CD8-positive, alpha-beta memory T cell (primary cell): ENCODE measurements around the gene HMSD. TPM values are rescaled to one million over a fixed set of nuclear protein-coding genes. Genes with fewer than 3 reads are reported as not detected.

Experiments used
- CTCF ChIA-PET: fragments of 350-600 bp; sonication (Branson Sonifier 250); formaldehyde crosslinking; loops from one replicate; lab custom pipeline; 2021; ENCODE audit warnings: antibody characterized with exemption; lab: Charles Lee
- POLR2A ChIA-PET: fragments of 350-600 bp; sonication (Branson Sonifier 250); formaldehyde crosslinking; loops from one replicate; lab custom pipeline; 2021; ENCODE audit warnings: antibody characterized with exemption; lab: Charles Lee
- DNase-seq, 5 donors: peaks; one replicate each; pipeline versions ENCODE4 v3.0.0 to v3.0.0-alpha.2; 2020 to 2022; ENCODE audit warnings: mixed read lengths in 1 of 5
- H3K27ac ChIP-seq: one replicate; pipeline ENCODE4 v1.7.0; 2013; ENCODE audit warnings: low read depth, mild to moderate bottlenecking, low read length, moderate library complexity
- H3K27me3 ChIP-seq: 2 replicates; pipeline ENCODE4 v1.7.0; 2013; ENCODE audit warnings: low read length, mild to moderate bottlenecking; ENCODE audit not compliant: insufficient read depth, poor library complexity, severe bottlenecking
- H3K36me3 ChIP-seq: 2 replicates; pipeline ENCODE4 v1.7.0; 2013; ENCODE audit warnings: mild to moderate bottlenecking, low read length, moderate library complexity; ENCODE audit not compliant: insufficient read depth
- H3K4me1 ChIP-seq: 2 replicates; pipeline ENCODE4 v1.7.0; 2013; ENCODE audit warnings: mild to moderate bottlenecking, low read length, moderate library complexity; ENCODE audit not compliant: insufficient read depth
- H3K4me3 ChIP-seq: 2 replicates; pipeline ENCODE4 v1.7.0; 2013; ENCODE audit warnings: mild to moderate bottlenecking, low read length
- H3K9me3 ChIP-seq: 2 replicates; pipeline ENCODE4 v1.7.0; 2013; ENCODE audit warnings: mild to moderate bottlenecking, low read length
- H3K27ac Mint-ChIP-seq, 8 donors: one replicate each; pipeline ENCODE4 v1.8.0; 2020 to 2021; ENCODE audit warnings: mixed read lengths in 8 of 8, mild to moderate bottlenecking in 6 of 8, inconsistent platforms in 3 of 8, moderate library complexity in 3 of 8
- H3K27me3 Mint-ChIP-seq, 2 donors: one replicate each; pipeline ENCODE4 v1.8.0; 2020 to 2021; ENCODE audit warnings: mixed read lengths in 2 of 2, mild to moderate bottlenecking in 1 of 2, moderate library complexity in 1 of 2
- H3K36me3 Mint-ChIP-seq, 3 donors: one replicate each; pipeline ENCODE4 v1.8.0; 2020 to 2021; ENCODE audit warnings: mixed read lengths in 3 of 3, inconsistent platforms in 1 of 3, mild to moderate bottlenecking in 1 of 3
- H3K4me1 Mint-ChIP-seq, 3 donors: one replicate each; pipeline ENCODE4 v1.8.0; 2020 to 2021; ENCODE audit warnings: mixed read lengths in 3 of 3, inconsistent platforms in 1 of 3, mild to moderate bottlenecking in 1 of 3
- H3K4me3 Mint-ChIP-seq, 7 donors: one replicate each; pipeline ENCODE4 v1.8.0; 2020 to 2021; ENCODE audit warnings: mixed read lengths in 7 of 7, mild to moderate bottlenecking in 6 of 7, moderate library complexity in 4 of 7, inconsistent platforms in 2 of 7
- H3K9me3 Mint-ChIP-seq, 5 donors: one replicate each; pipeline ENCODE4 v1.8.0; 2020 to 2022; ENCODE audit warnings: mixed read lengths in 5 of 5, mild to moderate bottlenecking in 3 of 5, moderate library complexity in 2 of 5, inconsistent platforms in 1 of 5
- polyA plus RNA-seq: library from polyadenylated mRNA; unstranded; fragments of 300-500 nt; fragmentation: Illumina TruSeq; gene quantifications from one replicate; pipeline ENCODE4 v1.2.3, GENCODE V29; 2021
- total RNA-seq, 2 experiments: library from RNA; stranded (reverse); gene quantifications; one replicate each; pipeline ENCODE4 v1.2.3, GENCODE V29; 2021

Gene HMSD
- total and polyA plus RNA-seq, 3 experiments from 2014 or later, result 9.8 to 11.4 TPM; not detected in 1

GRCh38 chr18:63982361-63982760 lies 33.3 kb downstream of the HMSD start:
- Mint-ChIP-seq H3K36me3 (peaks cover 15 to 72% (median 30%) of the 10 kb centered on the region in 3 donors), H3K4me1 (peaks cover 6 to 11% (median 11%) of the 10 kb centered on the region in 3 donors), H3K27me3 (no peaks in the 10 kb centered on the region), H3K27ac (peak overlapping the region in 1 of 8 donors; percentile 16), H3K9me3 (no peaks in the 10 kb centered on the region), H3K4me3 (no peak overlapping the region)
- no peaks in the 10 kb centered on the region for H3K27me3 ChIP-seq
- CTCF ChIA-PET, result no interaction called here
- H3K9me3 ChIP-seq, result no peaks in the 10 kb centered on the region
- POLR2A ChIA-PET, result no interaction called here
- H3K36me3 ChIP-seq, result peaks cover 8% of the 10 kb centered on the region
- DNase-seq, result no peak
- H3K4me1 ChIP-seq, result no peaks in the 10 kb centered on the region
- H3K27ac ChIP-seq, result no peak overlapping the region
- no peak overlapping the region for H3K4me3 ChIP-seq

GRCh38 chr18:63986885-63987284 lies 37.8 kb downstream of the HMSD start:
- H3K36me3 Mint-ChIP-seq, result peaks cover 10 to 65% (median 36%) of the 10 kb centered on the region in 3 donors
- no peaks in the 10 kb centered on the region for H3K27me3 Mint-ChIP-seq
- H3K36me3 ChIP-seq, result peaks cover 3% of the 10 kb centered on the region

DNA sequence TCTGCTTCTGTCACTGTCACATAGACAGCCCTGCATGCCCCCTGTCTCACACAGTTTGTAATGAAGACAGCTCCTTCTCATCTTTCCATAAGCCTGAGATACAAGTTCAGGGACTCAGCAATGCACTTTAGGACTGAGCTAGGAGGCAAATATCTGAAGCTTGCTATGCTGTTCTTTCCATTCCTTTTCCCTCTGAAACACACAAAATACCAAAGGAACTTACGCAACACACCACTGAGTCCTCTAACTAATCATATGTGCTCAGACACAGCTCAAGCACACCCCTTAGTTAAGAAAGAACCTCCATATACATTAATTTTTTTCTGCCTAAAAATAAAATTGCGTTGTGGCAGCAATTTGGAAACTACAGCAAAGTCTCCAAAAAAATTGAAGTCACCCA lies 38.6 kb downstream of the HMSD start:
- no peak for DNase-seq
- Histone ChIP-seq H3K9me3 (no peaks in the 10 kb centered on the region), H3K36me3 (no peaks in the 10 kb centered on the region), H3K4me1 (no peaks in the 10 kb centered on the region), H3K27me3 (no peaks in the 10 kb centered on the region), H3K4me3 (no peak overlapping the region), H3K27ac (no peak overlapping the region)
- Mint-ChIP-seq H3K4me1 (peaks cover 0 to 5% (median 3%) of the 10 kb centered on the region in 3 donors), H3K9me3 (no peaks in the 10 kb centered on the region), H3K4me3 (no peak overlapping the region), H3K27ac (peak overlapping the region in 2 of 8 donors; percentile 6 to 27), H3K36me3 (peaks cover 6 to 57% (median 28%) of the 10 kb centered on the region in 3 donors), H3K27me3 (no peaks in the 10 kb centered on the region)
- ChIA-PET POLR2A (no interaction called here), CTCF (interaction anchor here (1.1 kb wide), 1 partner anchor 24 kb away, joined by 6 read pairs; no protein-coding TSS in a partner anchor)

More at GRCh38 chr18:63986885-63987284, 37.8 kb downstream of the HMSD start:
- H3K4me1 Mint-ChIP-seq, result no peaks in the 10 kb centered on the region
- no peak for DNase-seq
- no peaks in the 10 kb centered on the region for H3K4me1 ChIP-seq
- CTCF ChIA-PET, result no interaction called here
- no peak overlapping the region for H3K27ac ChIP-seq
- H3K4me3 Mint-ChIP-seq, result no peak overlapping the region
- H3K27me3 ChIP-seq, result no peaks in the 10 kb centered on the region
- H3K9me3 ChIP-seq, result no peaks in the 10 kb centered on the region
- H3K9me3 Mint-ChIP-seq, result no peaks in the 10 kb centered on the region
- POLR2A ChIA-PET, result no interaction called here
- H3K4me3 ChIP-seq, result no peak overlapping the region
- H3K27ac Mint-ChIP-seq, result no peak overlapping the region

DNA sequence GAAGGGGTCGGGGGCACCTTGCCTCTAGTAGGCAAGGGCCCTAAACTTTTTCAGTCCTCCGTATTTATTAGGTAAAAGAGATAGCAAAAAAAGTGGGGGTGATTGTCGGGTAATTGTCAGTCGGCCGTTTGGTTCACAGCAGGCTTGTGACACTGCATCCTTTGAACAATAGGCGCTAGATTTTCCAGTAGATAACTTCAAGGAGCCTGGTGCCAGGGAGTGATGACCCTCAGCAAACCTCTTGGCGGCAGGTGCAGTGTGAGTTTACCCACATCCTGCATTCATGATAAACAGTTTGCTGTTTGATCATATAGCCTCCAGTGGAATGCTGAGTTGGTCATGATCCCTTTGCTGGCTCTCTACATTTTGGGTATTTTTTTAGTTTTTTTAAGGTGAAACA lies 43.6 kb downstream of the HMSD start:
- H3K9me3 ChIP-seq, result peaks cover 5% of the 10 kb centered on the region
- peaks cover 10 to 16% (median 10%) of the 10 kb centered on the region in 3 donors for H3K36me3 Mint-ChIP-seq
- no peak overlapping the region for H3K27ac ChIP-seq
- H3K27me3 ChIP-seq, result no peaks in the 10 kb centered on the region
- H3K4me3 Mint-ChIP-seq, result no peak overlapping the region
- no peak overlapping the region for H3K4me3 ChIP-seq
- CTCF ChIA-PET, result no interaction called here
- peak overlapping the region in 2 of 8 donors; percentile 16 to 51 for H3K27ac Mint-ChIP-seq
- H3K4me1 ChIP-seq, result no peaks in the 10 kb centered on the region
- POLR2A ChIA-PET, result no interaction called here
- peaks cover 0 to 5% (median 5%) of the 10 kb centered on the region in 3 donors for H3K4me1 Mint-ChIP-seq
- H3K36me3 ChIP-seq, result no peaks in the 10 kb centered on the region
- peaks cover 0 to 18% (median 16%) of the 10 kb centered on the region in 5 donors for H3K9me3 Mint-ChIP-seq
- H3K27me3 Mint-ChIP-seq, result no peaks in the 10 kb centered on the region
- DNase-seq, result no peak

GRCh38 chr18:63994783-63995399 lies 45.8 kb downstream of the HMSD start:
- Histone ChIP-seq H3K4me1 (no peaks in the 10 kb centered on the region), H3K27me3 (no peaks in the 10 kb centered on the region)

GRCh38 chr18:63997041-63997440 lies 47.9 kb downstream of the HMSD start:
- Mint-ChIP-seq H3K4me3 (no peak overlapping the region), H3K36me3 (peaks cover 0 to 24% (median 5%) of the 10 kb centered on the region in 3 donors), H3K9me3 (peaks cover 0 to 18% (median 16%) of the 10 kb centered on the region in 5 donors), H3K4me1 (peaks cover 0 to 5% (median 5%) of the 10 kb centered on the region in 3 donors), H3K27me3 (peaks cover 4 to 21% of the 10 kb centered on the region in 2 donors), H3K27ac (no peak overlapping the region)
- DNase-seq, result no peak
- CTCF ChIA-PET, result no interaction called here
- H3K4me1 ChIP-seq, result no peaks in the 10 kb centered on the region
- H3K27me3 ChIP-seq, result no peaks in the 10 kb centered on the region
- H3K9me3 ChIP-seq, result peaks cover 5% of the 10 kb centered on the region
- POLR2A ChIA-PET, result no interaction called here
- H3K27ac ChIP-seq, result no peak overlapping the region
- no peaks in the 10 kb centered on the region for H3K36me3 ChIP-seq
- H3K4me3 ChIP-seq, result no peak overlapping the region

More at GRCh38 chr18:63994783-63995399, 45.8 kb downstream of the HMSD start:
- Histone ChIP-seq H3K36me3 (no peaks in the 10 kb centered on the region), H3K4me3 (no peak overlapping the region), H3K9me3 (peaks cover 5% of the 10 kb centered on the region), H3K27ac (no peak overlapping the region)
- Mint-ChIP-seq H3K9me3 (peaks cover 0 to 18% (median 16%) of the 10 kb centered on the region in 5 donors), H3K36me3 (peaks cover 0 to 18% (median 10%) of the 10 kb centered on the region in 3 donors), H3K27me3 (peaks cover 0 to 7% of the 10 kb centered on the region in 2 donors), H3K4me1 (peaks cover 0 to 5% (median 5%) of the 10 kb centered on the region in 3 donors), H3K4me3 (peak overlapping the region in 1 of 7 donors; percentile 23), H3K27ac (no peak overlapping the region)
- ChIA-PET CTCF (interaction anchor here (1.0 to 3.2 kb wide), 8 partner anchors 10 to 484 kb away, joined by 3 to 21 read pairs (median 6); no protein-coding TSS in a partner anchor), POLR2A (no interaction called here)
- peak in 4 of 5 donors; percentile 16 to 30 (median 24) for DNase-seq

GRCh38 chr18:63997606-63998005 lies 48.5 kb downstream of the HMSD start:
- no peak for DNase-seq
- no peaks in the 10 kb centered on the region for H3K27me3 ChIP-seq
- peaks cover 0 to 2% (median 2%) of the 10 kb centered on the region in 3 donors for H3K4me1 Mint-ChIP-seq
- peaks cover 5% of the 10 kb centered on the region for H3K9me3 ChIP-seq
- H3K27ac Mint-ChIP-seq, result no peak overlapping the region
- ChIA-PET CTCF (no interaction called here), POLR2A (no interaction called here)
- peaks cover 6 to 25% of the 10 kb centered on the region in 2 donors for H3K27me3 Mint-ChIP-seq
- H3K4me3 Mint-ChIP-seq, result no peak overlapping the region
- H3K27ac ChIP-seq, result no peak overlapping the region
- no peak overlapping the region for H3K4me3 ChIP-seq
- no peaks in the 10 kb centered on the region for H3K36me3 ChIP-seq
- peaks cover 0 to 24% (median 5%) of the 10 kb centered on the region in 3 donors for H3K36me3 Mint-ChIP-seq
- H3K4me1 ChIP-seq, result no peaks in the 10 kb centered on the region
- peaks cover 0 to 18% (median 16%) of the 10 kb centered on the region in 5 donors for H3K9me3 Mint-ChIP-seq

- Mint-ChIP-seq H3K36me3 (peaks cover 0 to 30% (median 5%) of the 10 kb centered on the region in 3 donors), H3K4me1 (no peaks in the 10 kb centered on the region), H3K9me3 (peaks cover 0 to 18% (median 16%) of the 10 kb centered on the region in 5 donors), H3K27me3 (peaks cover 11 to 31% of the 10 kb centered on the region in 2 donors), H3K4me3 (no peak overlapping the region), H3K27ac (peak overlapping the region in 1 of 8 donors; percentile 27)
- no peak for DNase-seq
- H3K4me1 ChIP-seq, result no peaks in the 10 kb centered on the region
- H3K27ac ChIP-seq, result no peak overlapping the region
- H3K36me3 ChIP-seq, result no peaks in the 10 kb centered on the region
- ChIA-PET POLR2A (no interaction called here), CTCF (interaction anchor here (0.6 to 1.2 kb wide), 2 partner anchors 36 to 37 kb away, joined by 4 to 5 read pairs; no protein-coding TSS in a partner anchor)
- H3K9me3 ChIP-seq, result peaks cover 5% of the 10 kb centered on the region
- H3K4me3 ChIP-seq, result no peak overlapping the region
- H3K27me3 ChIP-seq, result no peaks in the 10 kb centered on the region
Observed at GRCh38 chr18:63999871-64000270, 50.8 kb downstream of the HMSD start.
